Endothelial cell (in vitro differentiated cells): ENCODE measurements around the gene UEVLD. TPM values are rescaled to one million over a fixed set of nuclear protein-coding genes. Genes with fewer than 3 reads are reported as not detected.

Experiments
- DNase-seq: peaks from one replicate; pipeline ENCODE4 v3.0.0; 2021; ENCODE audit warnings: low spot score
- H3K27ac Mint-ChIP-seq: one replicate; pipeline ENCODE4 v1.8.0; 2021; ENCODE audit warnings: mixed read lengths, inconsistent platforms; ENCODE audit not compliant: unreplicated experiment
- H3K27me3 Mint-ChIP-seq: one replicate; pipeline ENCODE4 v1.8.0; 2021; ENCODE audit warnings: mild to moderate bottlenecking, moderate library complexity, mixed read lengths, inconsistent platforms; ENCODE audit not compliant: unreplicated experiment
- H3K36me3 Mint-ChIP-seq: one replicate; pipeline ENCODE4 v1.8.0; 2021; ENCODE audit warnings: mild to moderate bottlenecking, low read depth, mixed read lengths, inconsistent platforms; ENCODE audit not compliant: unreplicated experiment
- H3K4me1 Mint-ChIP-seq: one replicate; pipeline ENCODE4 v1.8.0; 2021; ENCODE audit warnings: mild to moderate bottlenecking, mixed read lengths, inconsistent platforms; ENCODE audit not compliant: unreplicated experiment
- H3K4me3 Mint-ChIP-seq: one replicate; pipeline ENCODE4 v1.8.0; 2021; ENCODE audit warnings: mild to moderate bottlenecking, mixed read lengths, inconsistent platforms; ENCODE audit not compliant: unreplicated experiment
- H3K9me3 Mint-ChIP-seq: one replicate; pipeline ENCODE4 v1.8.0; 2021; ENCODE audit warnings: mixed read lengths, inconsistent platforms; ENCODE audit not compliant: unreplicated experiment
- total RNA-seq: library from RNA; stranded (reverse); fragmentation: NEBNext Ultra II Directional; extraction: Animal tissue kit (Norgen Biotek cat#: 25700); gene quantifications from one replicate; pipeline ENCODE4 v1.2.1, GENCODE V29; 2021; ENCODE audit not compliant: unreplicated experiment
- TF ChIP-seq, protein P1 (sequence below): fragments of 200-600 bp; sonication (generic); IDR thresholded peaks from one replicate; pipeline ENCODE4 v1.5.0; 2021; ENCODE audit warnings: antibody characterized with exemption; ENCODE audit not compliant: unreplicated experiment

Gene UEVLD
- total RNA-seq, 1 donor from 2014 or later = 13.2 TPM

DNA sequence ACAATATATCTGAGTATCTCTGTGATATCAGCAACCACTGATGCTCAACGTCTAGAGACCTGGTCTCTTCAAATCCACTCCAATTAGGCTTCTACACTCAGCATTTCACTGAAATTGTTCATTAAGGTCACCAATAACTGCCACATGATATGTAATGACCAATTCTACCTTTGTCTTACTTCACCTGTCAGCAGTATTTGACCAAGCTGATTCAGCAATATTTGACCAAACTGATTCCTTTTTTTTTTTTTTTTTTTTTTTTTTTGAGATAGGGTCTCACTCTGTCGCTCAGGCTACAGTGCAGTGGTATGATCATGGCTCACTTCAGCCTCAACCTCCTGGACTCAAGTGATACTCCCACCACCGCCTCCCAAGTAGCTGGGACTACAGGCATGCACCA lies 67.4 kb downstream of the UEVLD start:
- peaks cover 13% of the 10 kb centered on the region for H3K36me3 Mint-ChIP-seq
- TF ChIP-seq, protein P1, sequence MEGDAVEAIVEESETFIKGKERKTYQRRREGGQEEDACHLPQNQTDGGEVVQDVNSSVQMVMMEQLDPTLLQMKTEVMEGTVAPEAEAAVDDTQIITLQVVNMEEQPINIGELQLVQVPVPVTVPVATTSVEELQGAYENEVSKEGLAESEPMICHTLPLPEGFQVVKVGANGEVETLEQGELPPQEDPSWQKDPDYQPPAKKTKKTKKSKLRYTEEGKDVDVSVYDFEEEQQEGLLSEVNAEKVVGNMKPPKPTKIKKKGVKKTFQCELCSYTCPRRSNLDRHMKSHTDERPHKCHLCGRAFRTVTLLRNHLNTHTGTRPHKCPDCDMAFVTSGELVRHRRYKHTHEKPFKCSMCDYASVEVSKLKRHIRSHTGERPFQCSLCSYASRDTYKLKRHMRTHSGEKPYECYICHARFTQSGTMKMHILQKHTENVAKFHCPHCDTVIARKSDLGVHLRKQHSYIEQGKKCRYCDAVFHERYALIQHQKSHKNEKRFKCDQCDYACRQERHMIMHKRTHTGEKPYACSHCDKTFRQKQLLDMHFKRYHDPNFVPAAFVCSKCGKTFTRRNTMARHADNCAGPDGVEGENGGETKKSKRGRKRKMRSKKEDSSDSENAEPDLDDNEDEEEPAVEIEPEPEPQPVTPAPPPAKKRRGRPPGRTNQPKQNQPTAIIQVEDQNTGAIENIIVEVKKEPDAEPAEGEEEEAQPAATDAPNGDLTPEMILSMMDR = no peak
- no peak for DNase-seq
- H3K4me3 Mint-ChIP-seq = no peak overlapping the region
- H3K9me3 Mint-ChIP-seq = no peaks in the 10 kb centered on the region
- H3K27me3 Mint-ChIP-seq = peaks cover 3% of the 10 kb centered on the region
- peaks cover 7% of the 10 kb centered on the region for H3K4me1 Mint-ChIP-seq
- H3K27ac Mint-ChIP-seq = no peak overlapping the region

DNA sequence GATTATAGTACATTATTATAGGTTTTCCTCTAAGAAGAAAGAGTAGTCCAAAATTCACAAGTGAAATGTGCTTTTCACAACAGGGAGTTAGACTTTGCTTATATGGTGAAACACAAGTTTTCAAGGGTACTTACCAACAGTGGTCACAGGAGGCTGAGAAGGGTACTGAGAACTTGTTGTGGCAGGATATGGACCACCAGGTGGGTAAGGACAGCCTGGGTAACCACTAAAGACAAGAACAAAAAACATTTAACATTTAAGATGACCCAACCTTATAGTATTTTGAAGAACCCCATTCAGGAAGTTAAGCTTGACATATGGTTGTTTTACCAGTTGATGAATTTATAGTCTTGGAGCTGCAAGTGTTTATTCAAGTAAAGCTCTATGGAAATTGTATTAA lies 86.2 kb downstream of the UEVLD start:
- H3K4me1 Mint-ChIP-seq = no peaks in the 10 kb centered on the region
- H3K9me3 Mint-ChIP-seq = no peaks in the 10 kb centered on the region
- no peak for DNase-seq
- H3K36me3 Mint-ChIP-seq = peaks cover 15% of the 10 kb centered on the region
- no peak overlapping the region for H3K27ac Mint-ChIP-seq
- no peak overlapping the region for H3K4me3 Mint-ChIP-seq
- TF ChIP-seq, protein P1 = no peak
- H3K27me3 Mint-ChIP-seq = no peaks in the 10 kb centered on the region

- Mint-ChIP-seq H3K9me3 (no peaks in the 10 kb centered on the region), H3K4me1 (no peaks in the 10 kb centered on the region), H3K36me3 (peaks cover 15% of the 10 kb centered on the region), H3K27ac (no peak overlapping the region), H3K4me3 (no peak overlapping the region), H3K27me3 (no peaks in the 10 kb centered on the region)
- TF ChIP-seq, protein P1 = no peak
- no peak for DNase-seq
These were observed 86.9 kb downstream of the UEVLD start for GRCh38 chr11:18501629-18502028.

GRCh38 chr11:18498039-18498438 lies 90.5 kb downstream of the UEVLD start:
- Mint-ChIP-seq H3K9me3 (no peaks in the 10 kb centered on the region), H3K36me3 (peaks cover 11% of the 10 kb centered on the region), H3K4me1 (no peaks in the 10 kb centered on the region), H3K27me3 (no peaks in the 10 kb centered on the region), H3K4me3 (no peak overlapping the region), H3K27ac (no peak overlapping the region)
- TF ChIP-seq, protein P1 = no peak
- no peak for DNase-seq

DNA sequence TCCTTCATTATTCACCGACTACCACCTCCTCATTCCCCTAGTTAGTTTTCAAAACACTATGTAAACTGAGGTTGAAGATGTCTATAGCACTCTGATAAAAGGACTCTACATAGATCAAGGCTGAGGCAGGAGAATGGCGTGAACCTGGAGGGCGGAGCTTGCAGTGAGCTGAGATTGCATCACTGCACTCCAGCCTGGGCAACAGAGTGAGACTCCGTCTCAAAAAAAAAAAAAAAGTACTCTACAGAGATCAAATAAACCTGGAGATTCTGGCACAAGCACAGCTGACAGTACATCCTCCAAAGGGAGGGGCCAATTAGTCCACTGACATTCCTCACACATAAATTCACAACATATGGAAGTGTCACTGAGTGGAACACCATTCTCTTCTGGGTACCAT lies 92.8 kb downstream of the UEVLD start:
- Mint-ChIP-seq H3K36me3 (no peaks in the 10 kb centered on the region), H3K4me1 (no peaks in the 10 kb centered on the region), H3K27ac (no peak overlapping the region), H3K27me3 (no peaks in the 10 kb centered on the region), H3K4me3 (no peak overlapping the region), H3K9me3 (no peaks in the 10 kb centered on the region)
- TF ChIP-seq, protein P1 = no peak
- DNase-seq = no peak
